Measurements from ENCODE around the gene VSIG10. TPM values are rescaled to one million over a fixed set of nuclear protein-coding genes. Genes with fewer than 3 reads are reported as not detected.
A peak's percentile ranks its signal among the peaks of the same experiment; 100 is the strongest.

Gene VSIG10
- total and polyA plus RNA-seq, 2 of the 13 experiments (the other 11 are each of a cell fraction or from before 2014, with no cell fraction given): 25.6 to 42.5 TPM

GRCh38 chr12:118052324-118053070, 51.3 kb downstream of the VSIG10 start (continued):
- TF ChIP-seq ZKSCAN8 (CRISPR knock-in tag; IDR thresholded peaks at IDR 0.05; ENCODE audit: borderline replicate concordance): peak; percentile 93
- no peak for TF ChIP-seq GABPA (IDR thresholded peaks at IDR 0.05; ENCODE audit: low read depth, low read length)
- TF ChIP-seq GABPA (CRISPR knock-in tag; IDR thresholded peaks at IDR 0.05; ENCODE audit: low read depth): no peak
- peak; percentile 66 to 88; a peak in 3 of 4 replicates for TF ChIP-seq HMGXB4 (CRISPR knock-in tag; IDR thresholded peaks at IDR 0.05; ENCODE audit: borderline replicate concordance in 1 of 2, low read depth in 1 of 2)
- TF ChIP-seq JUN (CRISPR knock-in tag; IDR thresholded peaks at IDR 0.05): peak; percentile 99
- TF ChIP-seq ZNF7 (CRISPR knock-in tag; IDR thresholded peaks at IDR 0.05): no peak
- 0 out of 2 replicates have a peak, but pooled peaks have one; percentile 23 for TF ChIP-seq NCOA1 (CRISPR knock-in tag; IDR thresholded peaks at IDR 0.05)
- TF ChIP-seq ZNF598 (CRISPR knock-in tag; IDR thresholded peaks at IDR 0.05; ENCODE audit: borderline replicate concordance): peak; percentile 23; the same call in 1 of the 2 replicates
- TF ChIP-seq ISX (CRISPR knock-in tag; conservative IDR thresholded peaks at IDR 0.05): no peak
- no peak for TF ChIP-seq ZNF383 (CRISPR knock-in tag; IDR thresholded peaks at IDR 0.05; ENCODE audit: borderline replicate concordance)
- TF ChIP-seq ATF2 (CRISPR knock-in tag; IDR thresholded peaks at IDR 0.05): peak; percentile 93
- peak; percentile 91; the same call in 1 of the 2 replicates for TF ChIP-seq ZNF556 (CRISPR knock-in tag; IDR thresholded peaks at IDR 0.05; ENCODE audit: borderline replicate concordance)
- TF ChIP-seq MBD4 (IDR thresholded peaks at IDR 0.05; ENCODE audit: borderline replicate concordance, low read length): no peak
- peak; percentile 49; the same call in 1 of the 2 replicates for TF ChIP-seq SOX13 (IDR thresholded peaks at IDR 0.05)
- peak in 1 of 2 experiments; percentile 88; a peak in 2 of 4 replicates for TF ChIP-seq SOX13 (CRISPR knock-in tag; conservative IDR thresholded peaks at IDR 0.05 in 1 of 2, IDR thresholded peaks at IDR 0.05 in 1 of 2)
- TF ChIP-seq EZH2 (conservative IDR thresholded peaks at IDR 0.05; ENCODE audit: low read depth, low read length): no peak
- peak; percentile 97 for TF ChIP-seq TARDBP (CRISPR knock-in tag; IDR thresholded peaks at IDR 0.05)
- TF ChIP-seq ZNF460 (CRISPR knock-in tag; IDR thresholded peaks at IDR 0.05; ENCODE audit: borderline replicate concordance): no peak; the same call in 1 of the 2 replicates
- no peak for TF ChIP-seq MAFG (CRISPR knock-in tag; IDR thresholded peaks at IDR 0.05)
- no peak for TF ChIP-seq GRHL1 (CRISPR knock-in tag; conservative IDR thresholded peaks at IDR 0.05)
- no peak for TF ChIP-seq FIP1L1 (IDR thresholded peaks at IDR 0.05; ENCODE audit: borderline replicate concordance, insufficient read depth, low read depth, low read length)
- TF ChIP-seq ZNF343 (CRISPR knock-in tag; IDR thresholded peaks at IDR 0.05): no peak
- peak; percentile 93 for TF ChIP-seq ZSCAN9 (CRISPR knock-in tag; IDR thresholded peaks at IDR 0.05; ENCODE audit: borderline replicate concordance)
- no peak for TF ChIP-seq CHD4 (IDR thresholded peaks at IDR 0.05; ENCODE audit: borderline replicate concordance, low read length)
- peak; percentile 95 for TF ChIP-seq ZNF331 (CRISPR knock-in tag; IDR thresholded peaks at IDR 0.05)
- peak; percentile 98 for TF ChIP-seq PHF21A (CRISPR knock-in tag; IDR thresholded peaks at IDR 0.05)
